22Rv1 (cell line): ENCODE measurements around the gene SURF2.

ENCODE experiments used
- CTCF ChIP-seq: fragments of 450-650 bp; IDR thresholded peaks from 2 replicates; pipeline ENCODE4 v1.5.1; 2017; ENCODE audit warnings: mild to moderate bottlenecking
- ZFX ChIP-seq: fragments of 450-650 bp; IDR thresholded peaks from 2 replicates; pipeline ENCODE4 v1.6.1; 2017; ENCODE audit warnings: antibody characterized with exemption, borderline replicate concordance

- TF ChIP-seq CTCF (no peak), ZFX (no peak)
These were observed 7.4 kb upstream of the SURF2 start for GRCh38 chr9:133348718-133349573.
